ENCODE measurements around the gene PIGK.

The PIGK gene

GRCh38 chr1:77061162-77061561, 158.1 kb downstream of the PIGK start:
- H3K36me3 ChIP-seq (replicated peaks), result no peaks in the 10 kb centered on the region
- in situ Hi-C loops (cut with MboI; ENCODE audit: low sequenced_read_pairs), result no loop called here

GRCh38 chr1:77060000-77060399, 159.2 kb downstream of the PIGK start:
- DNase-seq (ENCODE audit: low spot score in 2 of 2), result no peak
- no peaks in the 10 kb centered on the region for H3K27me3 ChIP-seq (ENCODE audit: low read depth)
- H3K36me3 ChIP-seq (replicated peaks), result no peaks in the 10 kb centered on the region
- no peaks in the 10 kb centered on the region for H3K4me1 ChIP-seq
- H3K9me3 ChIP-seq, result no peaks in the 10 kb centered on the region
- H3K4me3 ChIP-seq, result no peak overlapping the region
- in situ Hi-C loops (cut with MboI; ENCODE audit: low sequenced_read_pairs), result no loop called here

More at GRCh38 chr1:77061162-77061561, 158.1 kb downstream of the PIGK start:
- H3K4me1 ChIP-seq, result no peaks in the 10 kb centered on the region
- H3K27me3 ChIP-seq (ENCODE audit: low read depth), result no peaks in the 10 kb centered on the region
- H3K4me3 ChIP-seq, result no peak overlapping the region
- H3K9me3 ChIP-seq, result no peaks in the 10 kb centered on the region
- no peak for DNase-seq (ENCODE audit: low spot score in 2 of 2)

- in situ Hi-C loops (cut with MboI; ENCODE audit: low sequenced_read_pairs), result no loop called here
- no peak overlapping the region for H3K4me3 ChIP-seq
Measured at GRCh38 chr1:77057994-77058585, 161.1 kb downstream of the PIGK start.

GRCh38 chr1:77056525-77056924, 162.7 kb downstream of the PIGK start:
- no peaks in the 10 kb centered on the region for H3K4me1 ChIP-seq
- DNase-seq (ENCODE audit: low spot score in 2 of 2), result no peak
- H3K36me3 ChIP-seq (replicated peaks), result no peaks in the 10 kb centered on the region
- H3K9me3 ChIP-seq, result no peaks in the 10 kb centered on the region
- no peak overlapping the region for H3K4me3 ChIP-seq
- in situ Hi-C loops (cut with MboI; ENCODE audit: low sequenced_read_pairs), result no loop called here
- no peaks in the 10 kb centered on the region for H3K27me3 ChIP-seq (ENCODE audit: low read depth)

More at GRCh38 chr1:77057994-77058585, 161.1 kb downstream of the PIGK start:
- no peaks in the 10 kb centered on the region for H3K27me3 ChIP-seq (ENCODE audit: low read depth)
- no peak for DNase-seq (ENCODE audit: low spot score in 2 of 2)
- H3K4me1 ChIP-seq, result no peaks in the 10 kb centered on the region
- H3K36me3 ChIP-seq (replicated peaks), result no peaks in the 10 kb centered on the region
- H3K9me3 ChIP-seq, result no peaks in the 10 kb centered on the region

- no peak for DNase-seq (ENCODE audit: low spot score in 2 of 2)
- no peaks in the 10 kb centered on the region for H3K27me3 ChIP-seq (ENCODE audit: low read depth)
- no peaks in the 10 kb centered on the region for H3K4me1 ChIP-seq
- H3K9me3 ChIP-seq, result no peaks in the 10 kb centered on the region
- in situ Hi-C loops (cut with MboI; ENCODE audit: low sequenced_read_pairs), result no loop called here
- no peak overlapping the region for H3K4me3 ChIP-seq
- no peaks in the 10 kb centered on the region for H3K36me3 ChIP-seq (replicated peaks)
Measured at GRCh38 chr1:77051425-77051824, 167.8 kb downstream of the PIGK start.

GRCh38 chr1:77048615-77049005, 170.6 kb downstream of the PIGK start:
- H3K36me3 ChIP-seq (replicated peaks), result no peaks in the 10 kb centered on the region
- no peaks in the 10 kb centered on the region for H3K27me3 ChIP-seq (ENCODE audit: low read depth)
- no peak overlapping the region for H3K4me3 ChIP-seq
- in situ Hi-C loops (cut with MboI; ENCODE audit: low sequenced_read_pairs), result no loop called here
- no peak for DNase-seq (ENCODE audit: low spot score in 2 of 2)
- H3K9me3 ChIP-seq, result no peaks in the 10 kb centered on the region
- no peaks in the 10 kb centered on the region for H3K4me1 ChIP-seq

- no peak for DNase-seq (ENCODE audit: low spot score in 2 of 2)
- no peaks in the 10 kb centered on the region for H3K36me3 ChIP-seq (replicated peaks)
- in situ Hi-C loops (cut with MboI; ENCODE audit: low sequenced_read_pairs), result no loop called here
- no peaks in the 10 kb centered on the region for H3K27me3 ChIP-seq (ENCODE audit: low read depth)
- no peaks in the 10 kb centered on the region for H3K4me1 ChIP-seq
- no peaks in the 10 kb centered on the region for H3K9me3 ChIP-seq
- H3K4me3 ChIP-seq, result no peak overlapping the region
Measured at GRCh38 chr1:77047978-77048614, 171.1 kb downstream of the PIGK start.

GRCh38 chr1:77047575-77047974, 171.7 kb downstream of the PIGK start:
- Histone ChIP-seq H3K9me3 (no peaks in the 10 kb centered on the region), H3K4me3 (no peak overlapping the region), H3K36me3 (replicated peaks) (no peaks in the 10 kb centered on the region), H3K4me1 (no peaks in the 10 kb centered on the region), H3K27me3 (ENCODE audit: low read depth) (no peaks in the 10 kb centered on the region)
- in situ Hi-C loops (cut with MboI; ENCODE audit: low sequenced_read_pairs), result no loop called here
- DNase-seq (ENCODE audit: low spot score in 2 of 2), result no peak

GRCh38 chr1:77044133-77044849, 174.9 kb downstream of the PIGK start:
- in situ Hi-C loops (cut with MboI; ENCODE audit: low sequenced_read_pairs), result no loop called here
- Histone ChIP-seq H3K27me3 (ENCODE audit: low read depth) (no peaks in the 10 kb centered on the region), H3K36me3 (replicated peaks) (no peaks in the 10 kb centered on the region), H3K4me3 (no peak overlapping the region), H3K9me3 (no peaks in the 10 kb centered on the region), H3K4me1 (no peaks in the 10 kb centered on the region)
- DNase-seq (ENCODE audit: low spot score in 2 of 2), result no peak

GRCh38 chr1:77040826-77041225, 178.4 kb downstream of the PIGK start:
- H3K27me3 ChIP-seq (ENCODE audit: low read depth), result no peaks in the 10 kb centered on the region
- no peak overlapping the region for H3K4me3 ChIP-seq
- no peaks in the 10 kb centered on the region for H3K4me1 ChIP-seq
- no peaks in the 10 kb centered on the region for H3K9me3 ChIP-seq
- in situ Hi-C loops (cut with MboI; ENCODE audit: low sequenced_read_pairs), result no loop called here
- no peaks in the 10 kb centered on the region for H3K36me3 ChIP-seq (replicated peaks)
- DNase-seq (ENCODE audit: low spot score in 2 of 2), result no peak

GRCh38 chr1:77039739-77040138, 179.5 kb downstream of the PIGK start:
- no peaks in the 10 kb centered on the region for H3K9me3 ChIP-seq
- DNase-seq (ENCODE audit: low spot score in 2 of 2), result no peak
- H3K4me3 ChIP-seq, result no peak overlapping the region
- in situ Hi-C loops (cut with MboI; ENCODE audit: low sequenced_read_pairs), result no loop called here
- no peaks in the 10 kb centered on the region for H3K27me3 ChIP-seq (ENCODE audit: low read depth)
- no peaks in the 10 kb centered on the region for H3K36me3 ChIP-seq (replicated peaks)
- no peaks in the 10 kb centered on the region for H3K4me1 ChIP-seq

- no peak for DNase-seq (ENCODE audit: low spot score in 2 of 2)
- H3K9me3 ChIP-seq, result no peaks in the 10 kb centered on the region
- no peaks in the 10 kb centered on the region for H3K36me3 ChIP-seq (replicated peaks)
- in situ Hi-C loops (cut with MboI; ENCODE audit: low sequenced_read_pairs), result no loop called here
- no peaks in the 10 kb centered on the region for H3K4me1 ChIP-seq
- no peak overlapping the region for H3K4me3 ChIP-seq
- H3K27me3 ChIP-seq (ENCODE audit: low read depth), result no peaks in the 10 kb centered on the region
Measured at GRCh38 chr1:77039111-77039510, 180.1 kb downstream of the PIGK start.

Data from HAP-1 (cell line).